ACC112 (cell line): ENCODE data around the gene SPATS1.
A peak's percentile ranks its signal among the peaks of the same experiment; 100 is the strongest.

ENCODE experiments used
- H2AFZ ChIP-seq: fragments of 200-600 bp; sonication (generic); one replicate; pipeline ENCODE4 v1.6.0; 2017; ENCODE audit warnings: antibody characterized with exemption, low read length; ENCODE audit not compliant: unreplicated experiment
- H3K27ac ChIP-seq: fragments of 200-600 bp; sonication (generic); 2 replicates; pipeline ENCODE4 v1.5.1; 2014; ENCODE audit warnings: low read depth, mild to moderate bottlenecking, antibody characterized with exemption, low read length, moderate library complexity
- H3K27me3 ChIP-seq: fragments of 200-600 bp; sonication (generic); 2 replicates; pipeline ENCODE4 v1.6.1; 2014; ENCODE audit warnings: mild to moderate bottlenecking, antibody characterized with exemption, low read length, moderate library complexity, mixed read lengths; ENCODE audit not compliant: insufficient read depth
- H3K36me3 ChIP-seq: fragments of 200-600 bp; sonication (generic); 2 replicates; pipeline ENCODE4 v1.6.1; 2016; ENCODE audit warnings: mild to moderate bottlenecking, antibody characterized with exemption, low read length, moderate library complexity, mixed read lengths; ENCODE audit not compliant: insufficient read depth
- H3K4me1 ChIP-seq: fragments of 200-600 bp; sonication (generic); one replicate; pipeline ENCODE4 v1.6.1; 2016; ENCODE audit warnings: low read length, mixed read lengths; ENCODE audit not compliant: insufficient read depth, unreplicated experiment, control insufficient read depth
- H3K4me3 ChIP-seq: fragments of 200-600 bp; sonication (generic); 2 replicates; pipeline ENCODE4 v1.5.1; 2014; ENCODE audit warnings: mild to moderate bottlenecking, low read depth, low read length
- H3K79me2 ChIP-seq: fragments of 200-600 bp; sonication (generic); one replicate; pipeline ENCODE4 v1.6.0; 2016; ENCODE audit warnings: low read length; ENCODE audit not compliant: control insufficient read depth, unreplicated experiment, insufficient read depth

The SPATS1 gene

DNA sequence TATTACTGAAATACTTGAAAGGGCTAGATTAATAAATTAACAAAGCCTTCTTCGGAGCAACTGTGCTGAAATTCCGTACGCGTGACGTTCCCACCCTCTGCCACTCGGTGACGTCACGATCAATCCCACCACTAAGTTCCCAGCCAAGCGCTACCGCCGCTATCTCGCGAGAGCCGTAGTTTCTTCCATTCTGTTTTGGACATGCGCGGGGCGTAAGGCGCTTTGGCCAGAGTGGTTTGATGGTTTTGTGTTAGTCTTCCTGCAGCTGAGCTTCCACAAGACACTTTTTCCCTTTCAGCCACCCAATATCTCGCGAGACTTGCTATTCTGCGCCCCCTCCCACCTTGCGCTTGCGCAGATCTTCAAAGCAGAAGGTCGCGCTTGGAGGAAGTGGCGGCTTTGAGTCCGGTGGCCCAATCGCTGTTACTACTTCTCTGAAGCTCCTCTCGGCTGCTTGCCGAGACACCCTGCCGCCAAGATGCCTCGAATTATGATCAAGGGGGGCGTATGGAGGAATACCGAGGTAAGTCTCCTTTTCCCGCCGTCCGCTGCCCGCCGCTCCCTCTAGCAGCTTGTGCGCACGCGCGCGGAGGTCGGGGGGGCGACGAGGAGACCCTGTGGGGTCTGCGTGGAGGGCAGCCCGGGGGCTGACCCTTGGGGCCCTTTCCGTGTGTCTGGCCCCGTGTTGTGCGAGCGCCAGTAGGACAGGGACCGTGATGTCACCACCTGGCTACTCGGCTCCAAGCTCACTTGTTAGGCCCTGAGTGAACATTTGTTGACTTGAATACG is 45.1 kb downstream of the SPATS1 start, which contains the start of gene CDC5L:
Gene CDC5L, plus strand, starts transcription at position 361 of the 789 bp plus-strand sequence. Its CDS starts 118 bp downstream, at position 479.
- Histone ChIP-seq H3K27ac (peak within 1 kb of the TSS; percentile 90), H2AFZ (peak within 1 kb of the TSS; percentile 79), H3K27me3 (no peaks in the 10 kb centered on the region), H3K4me3 (peak within 1 kb of the TSS; percentile 99), H3K79me2 (peaks cover 40% of the 10 kb centered on the region), H3K36me3 (peaks cover 14% of the 10 kb centered on the region), H3K4me1 (peaks cover 22% of the 10 kb centered on the region)

DNA sequence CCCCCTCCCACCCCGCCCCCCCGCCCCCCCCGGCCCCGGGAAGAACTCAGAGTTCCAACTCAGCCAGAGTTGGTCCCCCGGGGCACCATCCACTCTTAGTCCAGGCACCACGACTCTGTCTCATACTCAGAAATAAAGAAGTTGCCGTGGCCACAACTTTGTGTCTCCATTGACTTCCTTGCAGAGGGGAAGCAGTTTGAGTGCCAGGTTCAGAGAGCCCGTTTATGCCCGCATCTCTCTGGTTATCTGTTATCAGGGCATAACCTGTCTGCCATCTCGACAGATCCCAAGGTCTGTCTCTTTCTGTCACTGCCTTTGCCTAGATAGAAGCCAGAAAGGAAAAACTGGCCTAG is 45.7 kb downstream of the SPATS1 start:
- Histone ChIP-seq H3K27me3 (no peaks in the 10 kb centered on the region), H3K36me3 (peaks cover 18% of the 10 kb centered on the region), H3K79me2 (peaks cover 40% of the 10 kb centered on the region), H3K4me3 (peak overlapping the region; percentile 99), H2AFZ (no peak overlapping the region), H3K4me1 (peaks cover 22% of the 10 kb centered on the region), H3K27ac (peak overlapping the region; percentile 46; the same call in 1 of the 2 replicates)

DNA sequence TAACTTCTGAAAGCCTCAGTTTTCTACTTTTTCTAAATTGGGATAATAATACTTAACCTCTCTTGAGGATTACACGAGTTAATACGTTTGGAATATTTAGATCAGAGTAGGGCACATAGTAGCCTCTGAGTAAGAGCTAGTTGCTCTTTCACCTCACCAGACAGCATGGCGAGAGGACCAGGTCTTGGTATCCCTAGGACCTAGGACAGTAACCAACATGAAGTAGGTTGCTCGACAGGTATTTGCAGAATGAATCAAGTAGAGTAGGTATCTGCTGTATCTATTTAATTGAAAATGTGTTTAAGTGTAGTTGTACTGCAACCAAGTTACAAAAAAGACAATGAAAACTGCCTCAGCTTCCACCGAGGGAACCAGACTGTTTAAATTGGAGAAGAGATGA is 46.4 kb downstream of the SPATS1 start:
- H2AFZ ChIP-seq, result no peak overlapping the region
- H3K4me3 ChIP-seq, result peak overlapping the region; percentile 99
- H3K36me3 ChIP-seq, result peaks cover 26% of the 10 kb centered on the region
- H3K4me1 ChIP-seq, result peaks cover 22% of the 10 kb centered on the region
- H3K27me3 ChIP-seq, result no peaks in the 10 kb centered on the region
- peaks cover 40% of the 10 kb centered on the region for H3K79me2 ChIP-seq
- no peak overlapping the region for H3K27ac ChIP-seq

DNA sequence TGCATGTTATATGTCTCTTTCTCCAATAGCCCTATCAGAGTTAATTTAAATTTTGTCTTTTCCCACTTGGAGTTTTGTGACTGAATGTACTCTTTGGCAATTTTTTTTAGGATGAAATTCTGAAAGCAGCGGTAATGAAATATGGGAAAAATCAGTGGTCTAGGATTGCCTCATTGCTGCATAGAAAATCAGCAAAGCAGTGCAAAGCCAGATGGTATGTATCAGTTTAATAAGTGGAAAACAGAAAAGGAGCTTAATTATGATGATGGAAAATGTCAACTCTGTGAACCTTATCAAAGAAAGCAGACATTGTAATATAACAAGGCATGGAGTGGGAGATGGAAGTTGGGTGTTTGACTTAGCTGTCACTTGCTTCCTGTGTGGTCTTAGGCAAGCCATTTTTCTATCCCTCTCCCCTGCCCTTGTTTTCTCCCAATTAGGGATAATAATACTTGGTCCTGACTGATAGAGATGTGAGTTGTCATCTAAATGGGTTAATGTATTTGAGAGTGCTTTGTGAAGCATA is 47.8 kb downstream of the SPATS1 start:
- no peak overlapping the region for H2AFZ ChIP-seq
- no peaks in the 10 kb centered on the region for H3K27me3 ChIP-seq
- H3K79me2 ChIP-seq, result peaks cover 40% of the 10 kb centered on the region
- H3K27ac ChIP-seq, result no peak overlapping the region
- H3K4me3 ChIP-seq, result peak overlapping the region; percentile 99
- H3K36me3 ChIP-seq, result peaks cover 30% of the 10 kb centered on the region
- H3K4me1 ChIP-seq, result peaks cover 22% of the 10 kb centered on the region
